ENCODE results near the gene PTBP1. TPM values are rescaled to one million over a fixed set of nuclear protein-coding genes. Genes with fewer than 3 reads are reported as not detected.
A peak's percentile ranks its signal among the peaks of the same experiment; 100 is the strongest.

The PTBP1 gene
- total RNA-seq, 1 experiment from 2014 or later, result 712 TPM

DNA sequence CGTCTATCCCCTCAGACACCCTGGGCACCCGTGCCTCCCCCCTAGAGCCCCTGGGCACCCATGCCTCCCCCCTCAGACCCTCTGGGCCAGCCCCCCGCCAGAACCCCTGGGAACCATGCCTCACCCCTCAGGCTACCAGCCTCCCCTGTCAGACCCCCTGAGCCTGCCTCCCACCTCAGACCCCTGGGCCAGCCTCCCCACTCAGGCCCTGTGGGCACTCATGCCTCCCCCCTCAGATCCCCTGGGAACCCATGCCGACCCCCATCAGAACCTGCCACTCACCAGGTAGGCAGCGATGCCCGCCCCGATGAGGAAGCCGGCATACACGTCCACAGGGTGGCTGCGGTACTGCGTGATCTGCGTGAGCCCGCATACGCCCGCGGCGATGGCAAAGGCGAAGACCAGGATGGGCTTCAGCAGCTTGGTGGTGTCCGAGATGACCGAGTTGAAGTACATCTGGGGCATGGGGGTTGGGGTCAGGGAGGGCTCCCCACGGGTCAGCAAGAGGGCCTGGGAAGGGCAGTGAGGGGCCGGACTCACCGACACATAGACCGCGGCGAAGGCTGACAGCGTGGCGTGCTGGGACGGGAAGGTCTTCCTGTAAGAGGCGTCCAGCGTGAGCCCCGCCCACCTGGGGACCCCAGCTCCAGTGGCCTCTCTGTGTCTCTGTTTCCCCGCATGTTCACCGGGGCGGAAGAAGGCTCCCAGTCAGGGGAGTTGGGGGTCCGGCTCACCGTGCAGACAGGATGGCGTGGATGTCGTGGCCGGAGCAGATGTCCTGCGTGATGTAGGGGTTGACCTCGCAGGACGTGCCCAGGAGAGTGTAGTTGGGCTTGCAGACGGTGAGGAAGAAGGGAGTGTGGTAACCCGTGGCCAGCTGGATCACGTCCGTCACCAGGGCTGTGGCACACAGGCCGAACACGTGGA is 17.2 kb downstream of the PTBP1 start:
- no peak overlapping the region for H3K4me2 ChIP-seq (ENCODE audit: insufficient read depth, insufficient read length, low read length)
- WGBS (ENCODE audit: extremely low coverage, insufficient read length, low lambda C conversion rate), result no CpG with 5 or more reads among the region's 49 CpGs
- no peak overlapping the region for H4K8ac ChIP-seq (replicated peaks; ENCODE audit: insufficient read length, low read depth, low read length)
- H3K4ac ChIP-seq (ENCODE audit: low read depth, low read length), result no peak overlapping the region
- TF ChIP-seq CTCF (conservative IDR thresholded peaks at IDR 0.05), result no peak
- no peak overlapping the region for H2BK120ac ChIP-seq (ENCODE audit: low read depth, low read length, poor library complexity, severe bottlenecking)
- no peaks in the 10 kb centered on the region for H3K4me1 ChIP-seq (ENCODE audit: insufficient read depth, low read length)
- Mint-ChIP-seq H3K27me3 (ENCODE audit: low read depth) (peaks cover 3% of the 10 kb centered on the region; the same call in 1 of the 2 replicates), H3K27ac (peak overlapping the region; percentile 53 to 82 (median 58); a peak in 5 of 7 replicates), H3K4me1 (0 out of 4 replicates have a peak, but pooled peaks cover 0 to 3% of the 10 kb centered on the region in 2 experiments), H3K36me3 (ENCODE audit: insufficient read depth in 1 of 3, low read depth in 3 of 3) (peaks cover 27 to 52% (median 52%) of the 10 kb centered on the region in 3 experiments), H3K9me3 (no peaks in the 10 kb centered on the region; a peak in 1 of 5 replicates), H3K4me3 (peak overlapping the region in 1 of 2 experiments; percentile 18; a peak in 2 of 5 replicates)
- no peak overlapping the region for H4K5ac ChIP-seq (ENCODE audit: insufficient read length, low read depth, low read length)
- no peaks in the 10 kb centered on the region for H4K20me1 ChIP-seq (ENCODE audit: control insufficient read depth, insufficient read depth, insufficient read length)
- H3K27ac ChIP-seq (ENCODE audit: insufficient read length, low read depth, low read length), result no peak overlapping the region
- no peak overlapping the region for H2BK5ac ChIP-seq (ENCODE audit: insufficient read length, low read length)
- no peaks in the 10 kb centered on the region for H3K79me1 ChIP-seq (ENCODE audit: insufficient read depth, low read depth, low read length, poor library complexity, severe bottlenecking)
- H3T11ph ChIP-seq (ENCODE audit: low read length), result no peak overlapping the region
- H3K23ac ChIP-seq (ENCODE audit: insufficient read length, low read depth, low read length), result no peak overlapping the region
- no peak overlapping the region for H3K9ac ChIP-seq (ENCODE audit: extremely low read depth, insufficient read length, low read length)
- no peak overlapping the region for H3K56ac ChIP-seq (ENCODE audit: insufficient read length, low read depth, low read length)
- H2BK12ac ChIP-seq (ENCODE audit: insufficient read length, low read depth, low read length), result no peak overlapping the region
- no peaks in the 10 kb centered on the region for H3K9me3 ChIP-seq (ENCODE audit: control insufficient read depth, low read depth, low read length)
- H2BK15ac ChIP-seq (ENCODE audit: low read depth, low read length), result no peak overlapping the region
- no peak overlapping the region for H2AK5ac ChIP-seq (ENCODE audit: insufficient read length, low read length)
- H2AFZ ChIP-seq (ENCODE audit: low read length), result no peak overlapping the region
- no peaks in the 10 kb centered on the region for H3K23me2 ChIP-seq (ENCODE audit: insufficient read length, low read depth, low read length, poor library complexity, severe bottlenecking)
- no peak overlapping the region for H2BK20ac ChIP-seq (ENCODE audit: low read depth, low read length, poor library complexity, severe bottlenecking)
- no peak for DNase-seq
- H3K14ac ChIP-seq (ENCODE audit: insufficient read depth, low read length), result no peak overlapping the region
- no peaks in the 10 kb centered on the region for H3K27me3 ChIP-seq (ENCODE audit: insufficient read depth, low read length)
- H4K91ac ChIP-seq (ENCODE audit: insufficient read length, low read depth, low read length), result no peak overlapping the region
- H3K79me2 ChIP-seq (ENCODE audit: insufficient read depth, low read length), result no peaks in the 10 kb centered on the region
- no peak overlapping the region for H3K18ac ChIP-seq (ENCODE audit: insufficient read length, low read depth, low read length)

All from H9 (cell line).